IgD-negative memory B cell (primary cell): ENCODE results near the gene SPA17. TPM values are rescaled to one million over a fixed set of nuclear protein-coding genes. Genes with fewer than 3 reads are reported as not detected.

Experiments used
- H3K27ac Mint-ChIP-seq, 3 donors: one replicate each; pipeline ENCODE4 v1.8.0; 2020 to 2022; ENCODE audit warnings: mild to moderate bottlenecking in 3 of 3, mixed read lengths in 3 of 3, moderate library complexity in 1 of 3
- H3K27me3 Mint-ChIP-seq: one replicate; pipeline ENCODE4 v1.8.0; 2021; ENCODE audit warnings: mixed read lengths
- H3K36me3 Mint-ChIP-seq: one replicate; pipeline ENCODE4 v1.8.0; 2020; ENCODE audit warnings: mild to moderate bottlenecking, mixed read lengths
- H3K4me1 Mint-ChIP-seq, 3 donors: one replicate each; pipeline ENCODE4 v1.8.0; 2020 to 2022; ENCODE audit warnings: mixed read lengths in 3 of 3, mild to moderate bottlenecking in 1 of 3
- H3K4me3 Mint-ChIP-seq, 4 donors: one replicate each; pipeline ENCODE4 v1.8.0; 2020 to 2022; ENCODE audit warnings: mild to moderate bottlenecking in 4 of 4, mixed read lengths in 4 of 4, moderate library complexity in 3 of 4
- H3K9me3 Mint-ChIP-seq, 3 donors: one replicate each; pipeline ENCODE4 v1.8.0; 2020 to 2021; ENCODE audit warnings: mixed read lengths in 3 of 3, mild to moderate bottlenecking in 1 of 3
- polyA plus RNA-seq: library from polyadenylated mRNA; unstranded; fragments of 300-500 nt; fragmentation: Illumina TruSeq; gene quantifications from one replicate; pipeline ENCODE4 v1.2.3, GENCODE V29; 2021

The SPA17 gene
- polyA plus RNA-seq, 1 donor from 2014 or later: 1.0 TPM

DNA sequence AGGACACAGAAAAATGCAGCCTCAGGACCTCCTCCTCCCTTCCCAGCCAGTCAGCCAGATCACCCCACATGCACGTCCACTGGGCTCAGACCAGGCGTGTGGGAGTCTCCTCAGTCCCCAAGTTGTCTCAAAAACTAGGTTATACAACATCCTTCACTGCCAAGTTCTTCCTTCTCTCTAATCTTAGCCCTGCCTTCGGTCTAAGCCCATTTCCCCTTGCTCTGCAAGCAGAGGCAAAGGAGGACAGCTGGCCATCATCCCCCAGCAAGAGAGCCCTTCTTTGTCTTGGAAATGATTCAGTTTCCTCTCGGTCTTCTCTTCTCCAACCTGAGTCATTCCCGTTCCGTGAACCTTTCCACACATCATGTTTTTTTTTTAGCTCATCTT, 52.0 kb downstream of the SPA17 start:
- H3K36me3 Mint-ChIP-seq: no peaks in the 10 kb centered on the region
- peaks cover 26% of the 10 kb centered on the region for H3K27me3 Mint-ChIP-seq
- H3K4me1 Mint-ChIP-seq: peaks cover 22 to 39% (median 24%) of the 10 kb centered on the region in 3 donors
- H3K27ac Mint-ChIP-seq: peak overlapping the region in 1 of 3 donors; percentile 33
- peaks cover 0 to 2% (median 0%) of the 10 kb centered on the region in 3 donors for H3K9me3 Mint-ChIP-seq
- peak overlapping the region; percentile 46 to 91 (median 71) for H3K4me3 Mint-ChIP-seq

DNA sequence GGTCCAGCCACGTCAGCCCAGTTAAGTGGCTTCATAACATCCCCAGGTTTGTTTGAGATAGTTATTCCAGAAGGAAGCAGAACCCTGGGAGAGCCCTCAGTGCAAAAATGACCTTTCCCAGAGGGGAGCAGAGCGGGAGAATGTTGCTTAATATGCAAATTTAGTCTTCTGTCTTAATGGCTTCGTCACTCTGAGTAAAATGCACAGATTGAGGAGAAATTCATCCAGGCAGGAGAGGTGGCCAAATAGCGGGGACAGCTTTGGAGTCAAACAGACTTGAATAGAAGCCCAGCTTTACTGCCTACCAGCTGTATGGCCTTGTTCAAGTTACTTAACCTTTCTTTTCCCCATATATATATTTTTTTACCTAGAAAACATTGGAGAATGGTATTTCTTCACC, 53.8 kb downstream of the SPA17 start:
- H3K9me3 Mint-ChIP-seq: no peaks in the 10 kb centered on the region
- no peak overlapping the region for H3K27ac Mint-ChIP-seq
- no peak overlapping the region for H3K4me3 Mint-ChIP-seq
- no peaks in the 10 kb centered on the region for H3K36me3 Mint-ChIP-seq
- peaks cover 22 to 30% (median 24%) of the 10 kb centered on the region in 3 donors for H3K4me1 Mint-ChIP-seq
- H3K27me3 Mint-ChIP-seq: peaks cover 14% of the 10 kb centered on the region

DNA sequence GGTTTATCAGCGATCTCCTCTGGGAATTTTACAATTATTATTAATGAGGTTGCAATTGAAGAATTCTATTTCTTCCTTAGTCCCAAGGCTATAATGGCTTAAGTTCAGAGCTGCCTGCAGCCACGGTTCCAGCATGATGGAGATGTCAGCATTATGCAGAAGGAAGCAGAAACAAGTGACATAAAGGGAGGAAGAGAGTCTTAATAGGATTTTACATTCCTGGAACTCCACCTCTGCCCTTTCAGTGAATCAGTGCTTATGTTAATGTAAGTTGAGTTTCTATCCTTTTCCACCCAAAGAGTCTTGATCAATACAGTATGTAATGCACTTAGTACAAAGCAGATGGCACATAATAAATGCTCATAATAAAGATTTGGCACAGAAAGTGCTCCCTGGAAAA, 54.4 kb downstream of the SPA17 start:
- H3K27ac Mint-ChIP-seq: no peak overlapping the region
- no peaks in the 10 kb centered on the region for H3K36me3 Mint-ChIP-seq
- H3K9me3 Mint-ChIP-seq: no peaks in the 10 kb centered on the region
- H3K4me1 Mint-ChIP-seq: peaks cover 17 to 24% (median 24%) of the 10 kb centered on the region in 3 donors
- H3K4me3 Mint-ChIP-seq: no peak overlapping the region
- peaks cover 9% of the 10 kb centered on the region for H3K27me3 Mint-ChIP-seq

DNA sequence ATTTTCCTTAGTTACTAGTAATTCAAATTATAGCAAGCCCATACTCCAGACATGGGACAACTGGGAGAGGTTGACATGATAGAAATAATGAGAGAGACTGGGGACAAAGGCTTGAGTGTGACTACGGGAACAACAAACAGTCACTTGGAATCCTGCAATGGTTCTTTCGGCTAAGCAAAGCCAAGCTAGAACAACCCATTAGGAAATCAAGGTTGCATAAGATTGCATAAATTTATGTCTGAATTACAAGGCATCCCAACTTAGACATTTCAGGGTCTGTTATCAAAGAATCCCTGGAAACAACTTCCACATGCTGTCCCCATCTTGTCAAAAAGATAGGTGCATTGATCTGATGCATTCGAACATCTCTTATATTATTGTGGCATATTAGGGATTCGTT, 55.9 kb downstream of the SPA17 start:
- Mint-ChIP-seq H3K27me3 (peaks cover 6% of the 10 kb centered on the region), H3K4me1 (peaks cover 16 to 17% (median 17%) of the 10 kb centered on the region in 3 donors), H3K36me3 (no peaks in the 10 kb centered on the region), H3K27ac (no peak overlapping the region), H3K4me3 (no peak overlapping the region), H3K9me3 (no peaks in the 10 kb centered on the region)

DNA sequence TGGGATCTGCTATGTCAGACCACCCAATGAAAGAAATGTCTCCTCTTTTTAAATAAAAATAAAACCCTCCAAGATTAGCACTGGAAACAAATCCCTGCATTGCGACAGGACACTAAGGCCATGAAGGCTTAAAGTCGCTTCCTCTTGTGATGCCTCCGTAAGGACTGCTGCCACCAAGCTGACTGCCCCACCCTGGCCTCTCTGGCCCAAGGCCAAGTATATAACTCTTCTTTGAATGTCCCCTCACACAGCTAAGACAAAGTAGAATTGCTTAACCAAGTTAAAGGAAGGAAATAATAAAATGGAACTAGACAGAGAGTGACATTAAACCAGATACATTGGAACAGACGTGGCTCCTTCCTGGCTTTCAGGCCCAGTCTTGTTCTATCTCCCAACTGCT, 58.5 kb downstream of the SPA17 start:
- H3K9me3 Mint-ChIP-seq: no peaks in the 10 kb centered on the region
- H3K36me3 Mint-ChIP-seq: no peaks in the 10 kb centered on the region
- H3K27me3 Mint-ChIP-seq: peaks cover 1% of the 10 kb centered on the region
- H3K4me1 Mint-ChIP-seq: no peaks in the 10 kb centered on the region
- no peak overlapping the region for H3K27ac Mint-ChIP-seq
- no peak overlapping the region for H3K4me3 Mint-ChIP-seq

DNA sequence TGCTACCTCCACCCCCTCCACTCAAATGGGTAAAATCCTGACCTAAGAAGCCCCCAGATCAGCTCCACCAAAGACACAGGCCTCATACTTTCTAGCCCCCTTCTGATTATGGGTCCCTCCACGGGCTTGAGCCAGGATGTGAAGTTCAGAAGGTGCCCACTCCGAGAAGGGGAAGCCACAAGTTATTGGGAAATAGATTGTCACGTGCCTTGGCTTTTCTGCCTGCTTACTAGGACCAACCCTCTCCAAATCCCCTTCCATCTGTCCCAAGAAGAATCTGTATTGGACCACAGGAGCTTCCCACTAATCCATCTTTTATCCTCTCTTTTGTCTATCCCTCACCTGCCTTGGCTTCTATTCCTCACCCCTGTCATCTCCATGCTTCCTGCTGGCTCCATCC, 63.0 kb downstream of the SPA17 start:
- H3K36me3 Mint-ChIP-seq: no peaks in the 10 kb centered on the region
- peak overlapping the region in 1 of 4 donors; percentile 38 for H3K4me3 Mint-ChIP-seq
- no peak overlapping the region for H3K27ac Mint-ChIP-seq
- peaks cover 1% of the 10 kb centered on the region for H3K27me3 Mint-ChIP-seq
- H3K9me3 Mint-ChIP-seq: no peaks in the 10 kb centered on the region
- H3K4me1 Mint-ChIP-seq: peaks cover 8 to 18% (median 12%) of the 10 kb centered on the region in 3 donors

DNA sequence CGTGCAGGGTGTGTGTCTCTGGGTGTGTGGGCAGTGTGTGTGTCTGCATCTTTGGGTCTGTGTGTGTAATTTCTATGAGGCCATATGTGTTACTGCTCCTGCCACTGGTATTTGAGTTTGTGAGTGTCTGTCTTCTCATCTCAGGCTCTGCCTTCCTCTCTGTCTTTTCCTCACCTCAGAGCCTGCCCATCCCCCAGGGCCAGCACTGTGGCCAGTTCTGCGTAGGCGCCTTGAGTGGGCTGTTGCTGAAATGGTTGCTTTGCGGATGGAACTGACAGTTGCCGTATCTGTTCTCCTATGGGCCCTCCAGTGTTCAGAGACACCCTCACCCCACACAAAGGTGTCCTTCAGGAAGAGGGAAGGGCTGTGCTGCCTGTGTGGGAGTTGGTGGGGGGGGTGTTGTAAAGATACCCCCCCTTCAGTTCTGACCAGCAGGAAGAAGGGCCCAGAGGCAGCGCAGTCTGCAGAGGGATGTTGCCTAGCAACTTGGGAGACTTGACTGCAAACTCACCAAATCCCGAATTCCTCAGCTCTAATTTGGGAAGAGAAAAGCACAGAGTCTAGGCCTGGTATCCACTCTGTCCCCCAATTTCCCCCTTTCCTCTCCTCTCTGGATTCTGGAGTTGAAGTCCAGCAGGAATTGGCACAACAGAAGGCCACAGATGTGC, 64.1 kb downstream of the SPA17 start:
- Mint-ChIP-seq H3K27me3 (peaks cover 4% of the 10 kb centered on the region), H3K9me3 (no peaks in the 10 kb centered on the region), H3K4me3 (peak overlapping the region in 1 of 4 donors; percentile 9), H3K4me1 (peaks cover 8 to 18% (median 12%) of the 10 kb centered on the region in 3 donors), H3K27ac (no peak overlapping the region), H3K36me3 (no peaks in the 10 kb centered on the region)

DNA sequence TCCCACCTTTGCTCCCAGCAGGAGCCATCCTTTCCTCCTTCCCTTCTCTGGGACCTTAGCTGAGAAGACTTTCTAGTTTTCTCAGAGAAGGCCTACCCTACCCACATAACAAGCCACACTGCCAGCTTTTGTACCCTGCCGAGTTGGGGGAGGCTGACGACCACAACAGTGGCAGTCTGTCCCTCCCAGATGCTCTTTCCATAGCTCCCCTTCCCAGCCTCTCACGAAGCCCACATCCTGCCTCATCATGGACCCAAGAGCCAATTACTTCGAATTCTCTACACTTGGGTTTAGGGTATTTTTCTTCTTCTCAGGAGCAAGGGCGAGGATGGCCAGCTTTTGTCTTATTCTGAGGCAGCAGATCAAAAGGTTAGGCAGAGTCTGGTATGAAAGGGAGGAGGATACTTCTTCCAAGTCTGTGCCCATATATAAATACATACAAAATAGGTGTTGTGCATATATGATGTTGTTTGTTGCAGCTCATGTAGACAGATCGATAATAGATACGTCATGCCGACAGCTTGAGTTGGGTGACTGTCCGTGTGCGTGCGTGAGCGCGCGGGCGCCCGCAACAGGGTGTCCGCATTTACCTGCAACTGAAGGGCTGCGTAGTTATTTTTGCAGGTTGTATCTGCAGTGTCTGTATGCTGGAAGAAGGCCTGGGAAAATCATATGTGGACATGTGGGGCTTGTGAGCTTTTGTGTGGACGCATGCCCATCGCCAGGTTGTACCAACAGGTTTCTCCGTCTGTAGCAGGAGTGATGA, 65.2 kb downstream of the SPA17 start:
- Mint-ChIP-seq H3K4me1 (peaks cover 8 to 18% (median 12%) of the 10 kb centered on the region in 3 donors), H3K36me3 (no peaks in the 10 kb centered on the region), H3K9me3 (no peaks in the 10 kb centered on the region), H3K27ac (peak overlapping the region; percentile 16 to 48 (median 34)), H3K27me3 (peaks cover 8% of the 10 kb centered on the region), H3K4me3 (peak overlapping the region; percentile 79 to 93 (median 92))

DNA sequence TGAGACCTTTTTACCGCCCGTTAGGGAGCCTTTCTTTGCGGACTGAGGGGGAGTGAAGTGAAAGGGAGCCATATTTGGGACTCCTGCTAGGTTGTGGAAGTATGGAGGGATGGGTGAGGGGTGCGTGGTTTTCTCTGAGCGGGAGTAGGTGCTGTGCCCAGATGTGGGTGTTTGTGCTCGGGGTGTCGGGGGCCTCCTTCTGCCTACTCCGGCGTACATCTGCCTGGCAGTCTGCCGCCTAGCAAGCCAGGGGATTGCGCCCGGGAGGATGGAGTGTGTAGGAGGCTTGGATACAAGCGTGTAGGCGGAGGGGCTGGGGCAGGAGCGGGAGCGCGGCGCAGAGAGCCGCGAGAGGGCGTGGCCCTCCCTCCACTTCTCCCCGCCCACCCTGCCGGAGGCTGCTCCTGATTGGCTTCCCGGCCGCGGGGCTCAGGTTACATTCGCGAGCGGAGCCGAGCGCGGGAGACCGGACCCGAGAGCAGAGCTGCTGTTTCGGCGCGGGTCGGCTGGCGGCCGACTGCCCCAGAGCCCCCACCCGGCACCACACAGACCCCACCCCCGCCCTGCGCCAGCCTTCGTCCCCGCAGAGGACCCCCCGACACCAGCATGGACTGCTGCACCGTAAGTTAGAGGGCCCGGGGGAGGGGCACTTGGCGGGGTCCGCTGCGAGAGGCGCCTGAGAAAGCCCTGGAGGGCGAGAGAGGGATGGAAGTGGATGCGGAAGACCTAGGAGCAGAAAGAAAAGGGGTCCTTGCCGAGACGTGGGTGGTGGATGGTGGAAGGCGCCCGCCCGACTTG, 66.0 kb downstream of the SPA17 start, which contains the start of gene NRGN:
TSS of gene NRGN (plus strand) at position 464 of the 798 bp plus-strand sequence. CDS start at position 607, 143 bp downstream.
- peak within 1 kb of the TSS; percentile 39 to 87 (median 48) for H3K27ac Mint-ChIP-seq
- peak within 1 kb of the TSS; percentile 79 to 93 (median 92) for H3K4me3 Mint-ChIP-seq
- H3K27me3 Mint-ChIP-seq: peaks cover 8% of the 10 kb centered on the region
- no peaks in the 10 kb centered on the region for H3K9me3 Mint-ChIP-seq
- no peaks in the 10 kb centered on the region for H3K36me3 Mint-ChIP-seq
- H3K4me1 Mint-ChIP-seq: peaks cover 8 to 18% (median 12%) of the 10 kb centered on the region in 3 donors

DNA sequence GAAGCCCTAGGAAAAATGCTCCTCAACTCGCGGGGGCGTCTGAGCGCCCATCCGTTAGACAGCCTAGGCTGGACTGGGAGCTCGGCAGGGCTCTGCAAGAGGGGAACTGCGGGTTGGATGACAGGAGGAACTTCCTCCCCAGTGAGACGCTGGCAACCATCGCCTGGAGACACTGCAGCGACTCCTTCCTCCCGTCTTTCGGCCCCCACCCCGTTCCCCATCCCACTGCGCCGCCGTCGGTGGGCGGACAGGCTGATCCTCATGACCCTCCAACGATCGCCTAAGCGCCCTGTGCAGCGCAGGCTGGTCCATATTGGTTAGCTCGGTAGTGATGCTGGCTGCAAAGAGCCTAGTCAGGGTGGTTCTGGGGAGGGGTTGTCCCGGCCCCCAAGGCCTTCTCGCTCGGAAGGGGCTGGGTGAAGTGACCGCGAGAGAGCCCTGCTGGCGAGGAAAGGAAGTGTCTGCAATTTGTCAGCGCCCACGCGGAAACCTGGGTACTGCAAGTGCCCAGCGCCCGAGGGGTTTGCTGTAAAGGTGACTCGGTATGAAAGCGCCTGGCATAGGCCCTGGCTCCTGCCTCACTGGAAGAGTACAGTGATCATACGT, 66.7 kb downstream of the SPA17 start:
- no peaks in the 10 kb centered on the region for H3K36me3 Mint-ChIP-seq
- peak overlapping the region; percentile 79 to 93 (median 92) for H3K4me3 Mint-ChIP-seq
- H3K27me3 Mint-ChIP-seq: peaks cover 8% of the 10 kb centered on the region
- H3K27ac Mint-ChIP-seq: peak overlapping the region in 2 of 3 donors; percentile 25 to 87
- H3K4me1 Mint-ChIP-seq: peaks cover 10 to 18% (median 15%) of the 10 kb centered on the region in 3 donors
- H3K9me3 Mint-ChIP-seq: no peaks in the 10 kb centered on the region

DNA sequence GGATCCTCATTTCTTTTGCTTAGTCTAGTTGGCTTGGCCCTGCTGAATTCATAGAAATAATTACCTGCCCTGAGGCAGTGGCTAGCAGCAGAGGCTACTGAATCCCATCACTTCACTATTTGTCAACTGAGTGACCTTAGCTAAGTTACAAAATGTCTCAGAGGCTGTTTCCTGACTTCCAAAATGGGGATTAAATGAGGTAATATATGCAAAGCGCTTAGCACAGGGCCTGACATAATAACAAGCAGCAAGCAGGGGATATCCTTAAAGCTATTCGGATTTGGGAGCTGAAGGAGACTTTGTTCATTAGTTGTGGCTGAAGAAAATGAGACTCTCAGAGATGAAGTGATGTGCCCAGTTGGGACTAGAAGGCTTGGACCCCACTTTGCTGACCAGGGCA, 68.9 kb downstream of the SPA17 start:
- Mint-ChIP-seq H3K27me3 (peaks cover 8% of the 10 kb centered on the region), H3K36me3 (no peaks in the 10 kb centered on the region), H3K4me1 (peaks cover 10 to 18% (median 15%) of the 10 kb centered on the region in 3 donors), H3K9me3 (no peaks in the 10 kb centered on the region), H3K27ac (no peak overlapping the region), H3K4me3 (peak overlapping the region in 1 of 4 donors; percentile 92)

DNA sequence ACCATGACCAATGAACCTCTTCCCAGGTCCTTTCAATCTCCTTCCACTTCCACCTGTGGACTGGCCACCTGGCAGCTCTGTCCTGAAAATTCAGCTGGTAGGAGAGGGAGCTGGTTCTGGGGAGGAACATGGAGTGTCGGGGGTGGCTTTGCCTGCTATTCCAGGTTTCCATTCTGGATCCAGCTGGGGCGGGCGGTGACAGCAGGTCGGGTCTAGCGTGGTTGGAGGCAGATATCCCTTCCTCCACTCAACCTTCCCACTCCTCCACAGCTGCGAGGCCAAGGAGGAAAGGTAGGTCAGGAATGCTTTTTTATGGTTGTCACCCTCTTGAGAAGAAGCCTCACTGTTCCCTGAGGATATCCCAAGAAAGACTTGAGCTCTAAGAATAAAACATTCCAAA, 69.3 kb downstream of the SPA17 start:
- H3K27me3 Mint-ChIP-seq: peaks cover 8% of the 10 kb centered on the region
- H3K36me3 Mint-ChIP-seq: no peaks in the 10 kb centered on the region
- H3K4me3 Mint-ChIP-seq: peak overlapping the region in 2 of 4 donors; percentile 34 to 92
- peak overlapping the region in 1 of 3 donors; percentile 27 for H3K27ac Mint-ChIP-seq
- no peaks in the 10 kb centered on the region for H3K9me3 Mint-ChIP-seq
- H3K4me1 Mint-ChIP-seq: peaks cover 10 to 18% (median 16%) of the 10 kb centered on the region in 3 donors

DNA sequence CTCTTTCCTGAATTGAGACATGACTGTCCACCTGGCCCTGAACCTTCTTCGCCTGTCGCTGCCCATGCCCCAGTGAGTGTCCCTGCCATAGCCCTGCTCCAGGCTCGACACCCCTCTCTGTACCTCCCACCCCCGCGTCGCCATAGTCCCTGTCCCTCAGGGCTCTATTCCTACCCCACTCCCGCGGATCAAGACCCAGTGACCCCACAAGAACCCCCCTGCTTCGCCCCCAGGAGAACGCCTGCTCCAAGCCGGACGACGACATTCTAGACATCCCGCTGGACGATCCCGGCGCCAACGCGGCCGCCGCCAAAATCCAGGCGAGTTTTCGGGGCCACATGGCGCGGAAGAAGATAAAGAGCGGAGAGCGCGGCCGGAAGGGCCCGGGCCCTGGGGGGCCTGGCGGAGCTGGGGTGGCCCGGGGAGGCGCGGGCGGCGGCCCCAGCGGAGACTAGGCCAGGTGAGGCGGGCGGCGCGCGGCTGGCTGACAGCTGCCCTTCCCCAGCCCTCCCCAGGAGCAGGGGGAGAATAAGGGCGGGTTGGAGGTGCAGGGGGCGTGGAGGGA, 71.6 kb downstream of the SPA17 start:
- H3K27ac Mint-ChIP-seq: no peak overlapping the region

More for the DNA sequence above, 71.6 kb downstream of the SPA17 start:
- Mint-ChIP-seq H3K4me1 (peaks cover 15 to 24% (median 20%) of the 10 kb centered on the region in 3 donors), H3K36me3 (no peaks in the 10 kb centered on the region), H3K27me3 (peaks cover 13% of the 10 kb centered on the region), H3K9me3 (no peaks in the 10 kb centered on the region), H3K4me3 (peak overlapping the region; percentile 64 to 100 (median 86))
